ENCODE results near the gene RYR1. TPM values are rescaled to one million over a fixed set of nuclear protein-coding genes. Genes with fewer than 3 reads are reported as not detected.

Gene RYR1
- total and polyA plus RNA-seq, 10 of the 15 experiments (the other 5 are each of a cell fraction or from before 2014, with no cell fraction given), result under 0.01 to 0.32 (median 0.07) TPM; not detected in 1

DNA sequence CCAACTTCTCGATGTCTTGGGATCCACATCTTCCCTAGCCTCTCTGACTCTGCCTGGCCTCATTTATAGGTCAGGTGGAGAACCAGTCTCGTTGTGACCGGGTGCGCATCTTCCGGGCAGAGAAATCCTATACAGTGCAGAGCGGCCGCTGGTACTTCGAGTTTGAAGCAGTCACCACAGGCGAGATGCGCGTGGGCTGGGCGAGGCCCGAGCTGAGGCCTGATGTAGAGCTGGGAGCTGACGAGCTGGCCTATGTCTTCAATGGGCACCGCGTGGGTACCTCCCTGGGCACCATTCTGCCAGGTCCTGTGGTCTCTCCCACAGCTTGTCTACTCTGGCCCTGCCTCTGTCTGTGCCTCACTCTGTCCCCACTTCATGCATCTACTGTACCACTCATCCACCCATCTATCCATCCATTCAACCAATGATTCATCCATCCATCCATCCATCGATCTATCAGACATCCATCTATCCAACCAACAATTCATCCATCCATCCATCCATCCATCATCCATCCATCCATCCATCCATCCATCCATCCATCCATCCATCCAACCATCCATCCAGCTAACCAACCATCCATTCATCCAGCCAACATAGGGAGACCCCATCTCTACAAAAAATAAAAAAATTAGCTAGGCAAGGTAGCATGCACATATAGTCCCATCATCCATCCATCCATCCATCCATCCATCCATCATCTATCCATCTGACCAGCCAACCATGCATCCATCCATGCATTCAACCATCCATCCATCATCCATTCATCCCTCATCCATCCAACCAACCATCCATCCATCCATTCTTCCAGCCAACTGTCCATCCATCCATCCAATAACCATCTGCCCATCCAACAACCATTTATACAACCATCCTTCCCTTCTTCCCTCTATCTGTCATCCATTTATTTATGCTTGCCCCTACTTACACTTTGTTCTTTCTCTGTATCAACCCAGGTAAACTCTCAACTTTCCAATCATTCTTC lies 34.3 kb downstream of the RYR1 start:
- Histone ChIP-seq H3K27me3 (replicated peaks in 1 of 2; ENCODE audit: control insufficient read depth in 2 of 2, insufficient read depth in 2 of 2, low read length in 1 of 2) (no peaks in the 10 kb centered on the region; a peak in 1 of 4 replicates), H3K79me2 (ENCODE audit: control insufficient read depth, insufficient read depth, low read length) (no peaks in the 10 kb centered on the region), H3K4me1 (ENCODE audit: control insufficient read depth, insufficient read depth, low read length) (no peaks in the 10 kb centered on the region), H3K4me3 (no peak overlapping the region), H3K4me2 (ENCODE audit: control insufficient read depth, insufficient read depth) (no peak overlapping the region), H3K36me3 (ENCODE audit: control insufficient read depth in 2 of 2, insufficient read depth in 2 of 2, low read length in 1 of 2) (no peaks in the 10 kb centered on the region), H3K27ac (ENCODE audit: control insufficient read depth, insufficient read depth) (no peak overlapping the region), H3K9me3 (replicated peaks; ENCODE audit: control insufficient read depth, insufficient read depth, low read length) (no peaks in the 10 kb centered on the region; the same call in 2 of the 3 replicates), H4K20me1 (ENCODE audit: control insufficient read depth, insufficient read depth) (no peaks in the 10 kb centered on the region), H3K9ac (ENCODE audit: control insufficient read depth, insufficient read depth, low read length) (no peak overlapping the region), H2AFZ (ENCODE audit: control insufficient read depth, low read depth, low read length) (no peak overlapping the region)
- WGBS (ENCODE audit: insufficient coverage, insufficient replicate concordance, low lambda C conversion rate, missing lambda C conversion rate), result 44% methylated on average over 17 of the region's 17 CpGs
- intact Hi-C loops (cut with micrococcal nuclease; ENCODE audit: unreplicated experiment), result no loop called here
- no peak for ATAC-seq
- no peak for FAIRE-seq
- ChIA-PET POLR2A (no interaction called here), SMC1A (ENCODE audit: uncharacterized antibody, unreplicated experiment) (no interaction called here), RAD21 (ENCODE audit: unreplicated experiment) (no interaction called here), CTCF (no interaction called here)
- TF ChIP-seq, protein P1, sequence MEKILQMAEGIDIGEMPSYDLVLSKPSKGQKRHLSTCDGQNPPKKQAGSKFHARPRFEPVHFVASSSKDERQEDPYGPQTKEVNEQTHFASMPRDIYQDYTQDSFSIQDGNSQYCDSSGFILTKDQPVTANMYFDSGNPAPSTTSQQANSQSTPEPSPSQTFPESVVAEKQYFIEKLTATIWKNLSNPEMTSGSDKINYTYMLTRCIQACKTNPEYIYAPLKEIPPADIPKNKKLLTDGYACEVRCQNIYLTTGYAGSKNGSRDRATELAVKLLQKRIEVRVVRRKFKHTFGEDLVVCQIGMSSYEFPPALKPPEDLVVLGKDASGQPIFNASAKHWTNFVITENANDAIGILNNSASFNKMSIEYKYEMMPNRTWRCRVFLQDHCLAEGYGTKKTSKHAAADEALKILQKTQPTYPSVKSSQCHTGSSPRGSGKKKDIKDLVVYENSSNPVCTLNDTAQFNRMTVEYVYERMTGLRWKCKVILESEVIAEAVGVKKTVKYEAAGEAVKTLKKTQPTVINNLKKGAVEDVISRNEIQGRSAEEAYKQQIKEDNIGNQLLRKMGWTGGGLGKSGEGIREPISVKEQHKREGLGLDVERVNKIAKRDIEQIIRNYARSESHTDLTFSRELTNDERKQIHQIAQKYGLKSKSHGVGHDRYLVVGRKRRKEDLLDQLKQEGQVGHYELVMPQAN (conservative IDR thresholded peaks at IDR 0.05), result no peak
- TF ChIP-seq MTA2 (IDR thresholded peaks at IDR 0.05; ENCODE audit: low read depth) (no peak), TCF12 (IDR thresholded peaks at IDR 0.05; ENCODE audit: low read depth, low read length) (no peak), NR2C1 (IDR thresholded peaks at IDR 0.05) (no peak), TCF7 (IDR thresholded peaks at IDR 0.05; ENCODE audit: borderline replicate concordance) (no peak)
- in situ Hi-C loops (cut with MboI), result no loop called here
- no TSS peak for BruUV-seq (replicated peaks)
- DNase-seq (ENCODE audit: low read depth, low spot score), result no peak
